NCI-H2107 (cell line): ENCODE measurements around the gene ARHGEF10L.
"Not testable (repeated sequence)": the region's sequence is repeated elsewhere in the genome, so short reads cannot be mapped to it uniquely, and the experiment has no call there.

Experiments used
- DNase-seq: peaks from one replicate; lab custom pipeline; 2025; lab: John Stamatoyannopoulos, UW

The ARHGEF10L gene

GRCh38 chr1:17539477-17540254 is at the start of gene ARHGEF10L:
Gene ARHGEF10L, plus strand, starts transcription at chr1:17539698. Its CDS starts 40,898 bp downstream, at chr1:17580596.
- no peak for DNase-seq

DNA sequence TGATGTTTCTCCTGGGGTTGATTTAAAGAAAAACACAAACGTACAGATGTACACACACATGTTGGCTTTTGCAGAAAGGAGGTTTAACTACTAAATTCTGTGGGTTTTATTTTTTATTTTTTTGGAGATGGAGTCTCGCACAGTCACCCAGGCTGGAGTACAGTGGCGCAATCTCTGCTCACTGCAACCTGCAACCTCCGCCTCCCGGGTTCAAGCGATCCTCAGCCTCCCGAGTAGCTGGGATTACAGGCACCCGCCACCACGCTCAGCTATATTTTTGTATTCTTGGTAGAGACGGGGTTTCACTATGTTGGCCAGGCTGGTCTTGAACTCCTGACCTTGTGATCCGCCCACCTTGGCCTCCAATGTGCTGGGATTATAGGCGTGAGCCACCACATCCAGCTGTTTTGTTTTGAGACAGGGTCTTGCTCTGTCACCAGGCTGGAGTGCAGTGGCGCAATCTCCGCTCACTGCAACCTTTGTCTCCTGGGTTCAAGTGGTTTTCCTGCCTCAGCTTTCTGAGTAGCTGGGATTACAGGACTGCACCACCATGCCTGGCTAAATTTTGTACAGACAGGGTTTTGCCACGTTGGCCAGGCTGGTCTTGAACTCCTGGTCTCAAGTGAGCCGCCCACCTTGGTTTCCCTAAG is 49.6 kb upstream of the ARHGEF10L start:
- DNase-seq = not testable (repeated sequence)

- DNase-seq = not testable (repeated sequence)
These were observed 48.8 kb upstream of the ARHGEF10L start for GRCh38 chr1:17490667-17491066.

DNA sequence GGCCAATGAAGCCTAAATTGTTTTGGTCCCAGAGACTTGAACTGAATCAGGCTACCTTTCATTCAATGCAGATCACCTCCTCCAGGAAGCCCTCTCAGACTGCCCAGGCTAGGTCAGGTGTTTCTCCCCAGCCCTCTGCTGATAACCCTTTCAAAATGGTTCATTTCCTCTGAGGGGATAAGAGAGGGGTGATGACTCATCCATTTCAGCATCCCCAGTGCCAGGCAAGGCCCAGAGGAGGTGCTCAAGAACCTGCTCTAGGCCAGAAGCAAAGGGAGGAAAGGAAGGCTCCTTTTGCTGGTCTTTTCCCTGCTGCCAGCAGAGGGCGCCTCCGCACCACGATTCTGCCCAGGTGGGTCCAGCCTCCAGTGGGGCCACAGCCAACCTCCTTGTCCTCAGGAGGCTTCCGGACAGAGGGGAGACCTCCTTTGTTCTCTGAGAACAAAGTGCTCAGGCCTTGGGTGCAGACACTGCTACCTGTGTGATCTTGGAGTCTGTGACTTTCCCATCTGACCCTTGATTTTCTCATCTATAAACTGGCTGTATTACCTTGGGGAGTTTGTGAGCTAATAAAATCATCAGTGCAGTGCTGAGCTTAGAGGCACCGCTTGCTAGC is 45.3 kb upstream of the ARHGEF10L start:
- no peak for DNase-seq

GRCh38 chr1:17496419-17496818 is 43.1 kb upstream of the ARHGEF10L start:
- no peak for DNase-seq

DNA sequence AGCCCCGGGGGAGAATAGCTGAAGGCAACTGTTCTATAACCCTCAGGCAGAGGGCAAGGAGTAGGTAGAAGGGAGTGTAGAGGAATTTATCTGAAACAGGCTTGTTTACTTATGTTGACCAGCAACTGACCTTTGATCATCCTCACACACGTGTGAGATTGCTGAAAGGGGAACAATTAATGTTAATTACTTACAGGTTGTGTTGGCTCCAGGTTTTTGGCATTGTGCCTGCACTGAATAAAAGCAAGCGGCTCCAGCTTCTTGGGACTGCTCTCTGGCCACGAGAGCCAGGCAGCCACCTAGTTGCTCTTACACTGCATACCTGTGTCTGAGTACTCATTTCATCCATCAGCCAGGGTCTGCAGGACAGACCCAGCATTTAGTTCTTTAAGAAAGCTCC is 41.3 kb upstream of the ARHGEF10L start:
- no peak for DNase-seq

DNA sequence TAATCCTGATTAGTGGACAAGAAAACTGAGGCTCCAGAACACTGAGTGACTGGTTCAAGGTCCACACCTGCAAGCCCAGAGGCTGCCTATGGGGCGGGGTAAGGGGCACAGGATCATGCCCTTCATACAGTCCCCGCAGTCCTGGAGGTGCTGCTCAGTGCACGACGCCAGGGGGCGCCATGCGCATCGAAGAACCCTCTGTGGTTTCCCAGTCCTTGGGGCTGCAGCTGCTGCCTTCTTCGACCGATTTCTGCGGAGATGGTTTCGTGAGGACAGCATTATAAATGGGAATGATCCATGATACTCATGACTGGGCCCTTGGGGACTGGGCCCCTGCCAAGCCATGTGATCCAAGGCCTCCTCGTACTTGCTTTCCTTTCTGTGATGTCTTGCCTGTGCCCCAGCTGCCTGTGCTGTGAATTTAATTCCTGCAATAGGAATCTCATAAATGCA is 37.1 kb upstream of the ARHGEF10L start:
- peak; percentile 38 for DNase-seq

GRCh38 chr1:17503146-17503545 is 36.4 kb upstream of the ARHGEF10L start:
- DNase-seq = no peak

DNA sequence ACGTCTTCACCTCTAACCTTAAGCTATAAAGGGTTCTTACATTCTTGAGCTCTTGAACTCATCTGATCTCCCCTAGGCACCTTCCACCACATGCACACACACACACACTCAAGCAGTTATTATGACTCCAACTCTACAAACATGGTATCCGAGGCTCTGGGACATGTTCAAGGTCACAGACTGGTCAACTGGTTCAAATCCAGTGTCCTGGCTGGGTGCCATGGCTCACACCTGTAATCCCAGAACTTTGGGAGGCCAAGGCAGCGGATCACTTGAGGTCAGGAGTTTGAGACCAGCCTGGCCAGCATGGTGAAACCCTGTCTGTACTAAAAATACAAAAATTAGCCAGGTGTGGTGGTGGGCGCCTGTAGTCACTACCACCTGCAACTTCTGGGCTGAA is 32.3 kb upstream of the ARHGEF10L start:
- DNase-seq = not testable (repeated sequence)

DNA sequence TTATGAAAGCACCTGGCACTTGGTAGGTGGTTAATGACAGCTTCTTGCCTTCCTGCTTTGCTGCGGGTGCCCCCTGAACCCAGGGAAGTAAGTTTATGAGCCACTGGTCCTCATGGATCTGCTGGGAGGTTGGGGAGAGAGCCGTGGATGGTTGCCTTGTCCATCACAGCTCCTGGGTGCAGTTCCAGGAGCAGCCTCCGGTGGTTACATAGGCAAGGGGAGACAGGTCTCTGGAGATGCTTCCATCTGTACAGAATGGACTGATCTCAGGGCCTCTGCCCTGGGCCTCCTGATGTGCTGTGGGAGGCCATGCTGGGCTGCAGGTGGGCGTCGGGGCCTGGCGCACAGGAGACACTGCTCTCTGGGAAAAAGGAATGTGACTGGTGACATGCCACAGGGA is 31.6 kb upstream of the ARHGEF10L start:
- DNase-seq = no peak

GRCh38 chr1:17509363-17509762 is 30.1 kb upstream of the ARHGEF10L start:
- DNase-seq = no peak

DNA sequence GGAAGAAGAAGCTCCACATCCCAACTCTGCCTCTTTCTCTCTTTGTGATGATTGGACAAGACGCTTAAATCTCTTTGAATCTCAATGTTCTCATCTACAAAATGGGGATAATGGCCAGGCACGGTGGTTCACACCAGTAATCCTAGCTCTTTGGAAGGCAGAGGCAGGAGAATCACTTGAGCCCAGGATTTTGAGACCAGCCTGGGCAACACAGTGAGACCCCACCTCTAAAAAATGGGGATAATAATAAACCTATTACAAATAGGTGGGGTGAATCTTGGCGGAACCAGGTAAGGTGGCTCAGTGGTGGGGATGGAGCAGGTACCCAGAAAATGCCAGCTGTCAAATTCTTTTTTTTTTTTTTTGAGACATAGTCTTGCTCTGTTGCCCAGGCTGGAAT is 29.4 kb upstream of the ARHGEF10L start:
- DNase-seq = no peak

- DNase-seq = no peak
These were observed 28.3 kb upstream of the ARHGEF10L start for GRCh38 chr1:17511188-17511587.

GRCh38 chr1:17513131-17513530 is 26.4 kb upstream of the ARHGEF10L start:
- DNase-seq = no peak

DNA sequence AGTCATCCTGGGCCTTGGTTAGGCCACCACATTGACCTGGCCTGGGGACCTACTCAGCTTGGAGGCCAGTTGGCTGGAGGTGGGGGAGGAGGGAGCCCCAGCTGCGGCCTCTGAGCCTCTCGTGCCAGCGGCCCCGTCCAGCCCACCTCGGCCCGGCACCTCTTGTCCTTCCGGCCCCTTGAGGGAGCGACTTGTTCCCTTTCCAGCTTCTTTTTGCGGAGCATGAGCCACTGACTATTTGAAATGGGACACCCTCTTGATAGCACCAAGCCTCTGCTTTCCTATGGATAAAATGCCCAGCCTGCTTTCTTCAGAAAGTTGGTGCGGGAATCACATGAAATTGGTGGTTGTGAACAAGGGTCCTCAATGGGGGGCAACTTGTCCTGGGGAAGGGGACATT is 24.7 kb upstream of the ARHGEF10L start:
- DNase-seq = no peak

- DNase-seq = no peak
These were observed 23.6 kb upstream of the ARHGEF10L start for GRCh38 chr1:17515902-17516301.

DNA sequence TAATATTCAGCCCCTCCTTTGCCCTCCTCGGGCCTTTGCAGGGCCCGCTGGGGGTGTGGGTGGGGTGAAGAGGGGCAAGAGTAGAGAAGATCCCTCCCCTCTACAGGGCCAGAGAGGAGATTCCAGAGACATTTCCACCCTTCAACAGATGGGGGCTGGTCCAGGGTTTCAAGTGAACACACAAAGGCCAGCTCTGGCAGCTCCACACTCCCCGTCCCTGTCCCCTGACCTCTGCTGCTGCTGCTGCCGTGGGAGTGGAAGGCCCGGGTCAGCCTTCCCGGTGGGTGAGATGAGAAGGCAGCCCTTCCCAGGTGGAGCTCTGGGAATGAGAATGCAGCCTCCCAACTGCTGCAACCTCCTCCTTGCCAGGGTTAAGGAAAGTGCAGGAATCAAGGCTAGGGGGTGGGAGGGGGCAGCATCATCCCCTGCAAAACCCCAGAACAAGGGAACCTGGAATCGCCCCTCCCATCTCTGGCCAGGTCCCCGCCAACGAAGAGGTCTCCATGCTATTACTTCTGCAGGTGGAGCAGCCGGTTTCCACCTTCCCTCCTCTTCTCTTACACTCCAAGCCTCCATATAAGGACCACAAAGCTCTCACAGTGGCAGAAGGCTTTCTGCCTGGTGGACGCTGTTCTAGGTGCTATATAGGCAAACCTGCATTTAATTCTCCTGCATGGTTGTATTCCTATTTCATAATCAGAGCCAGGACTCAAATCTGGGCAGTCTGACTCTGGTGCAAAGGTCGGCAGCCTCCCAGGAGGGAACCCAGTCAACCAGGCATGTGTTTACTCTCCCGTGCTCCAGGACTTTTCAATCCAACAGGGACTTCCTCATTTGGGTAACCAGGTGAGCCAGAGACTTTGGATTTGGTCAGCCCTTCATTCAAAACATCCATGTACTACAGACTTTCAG is 22.9 kb upstream of the ARHGEF10L start:
- DNase-seq = no peak

DNA sequence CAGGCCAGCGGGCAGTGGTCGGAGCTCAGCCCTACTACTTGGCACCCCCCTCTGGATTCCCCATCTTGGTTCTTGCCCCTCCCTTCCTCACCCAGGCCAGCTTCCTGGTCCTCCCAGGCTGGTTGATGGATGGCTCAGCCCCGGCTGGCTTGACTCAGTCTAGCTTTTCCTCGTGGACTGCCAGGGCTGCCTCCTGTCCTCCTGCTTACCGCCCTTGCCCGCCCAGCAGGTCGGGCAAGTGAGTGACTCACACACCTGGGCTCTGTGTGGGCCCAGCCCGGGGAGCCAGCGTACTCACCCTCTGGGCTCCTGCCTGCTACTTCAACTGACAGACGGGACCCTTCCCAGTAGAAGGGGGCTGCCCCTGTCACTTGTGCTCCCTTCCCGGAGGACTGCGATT is 19.5 kb upstream of the ARHGEF10L start:
- DNase-seq = no peak

DNA sequence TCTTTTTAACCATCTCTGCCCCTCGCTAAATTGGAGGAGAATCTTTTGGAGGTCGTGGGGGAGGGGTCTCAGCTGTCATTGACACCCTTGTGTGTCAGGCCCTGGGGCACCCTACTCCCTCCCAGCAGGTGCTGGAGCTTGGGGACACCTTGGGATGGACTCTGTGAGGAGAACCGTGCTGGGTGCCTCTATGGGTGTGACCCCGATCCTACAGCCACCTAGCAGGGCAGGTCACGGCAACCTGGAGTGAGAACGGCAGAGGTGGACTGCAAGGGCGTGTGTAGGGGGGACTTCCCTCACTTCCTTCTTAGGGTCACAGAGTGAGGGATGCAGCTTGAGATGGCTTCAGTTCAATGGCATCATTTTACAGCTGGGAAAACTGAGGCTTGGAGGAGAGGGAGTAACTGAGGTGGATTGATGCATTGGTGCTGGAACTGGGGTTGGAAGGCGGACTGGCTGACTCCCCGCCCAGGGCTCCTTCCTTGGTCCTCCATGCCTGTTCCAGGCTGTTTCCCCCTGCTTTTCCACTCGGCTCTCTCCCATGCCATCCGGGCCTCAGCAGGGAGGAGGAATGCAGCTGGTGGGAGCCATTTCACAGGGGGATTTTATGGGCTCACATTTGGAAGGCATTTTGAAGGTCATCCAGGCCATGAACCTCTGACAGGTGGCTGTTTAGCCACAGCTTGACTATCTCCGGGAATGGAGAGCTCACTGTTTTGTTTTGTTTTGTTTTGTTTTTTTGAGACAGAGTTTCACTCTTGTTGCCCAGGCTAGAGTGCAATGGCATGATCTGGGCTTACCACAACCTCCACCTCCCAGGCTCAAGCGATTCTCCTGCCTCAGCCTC is 18.8 kb upstream of the ARHGEF10L start:
- DNase-seq = no peak

DNA sequence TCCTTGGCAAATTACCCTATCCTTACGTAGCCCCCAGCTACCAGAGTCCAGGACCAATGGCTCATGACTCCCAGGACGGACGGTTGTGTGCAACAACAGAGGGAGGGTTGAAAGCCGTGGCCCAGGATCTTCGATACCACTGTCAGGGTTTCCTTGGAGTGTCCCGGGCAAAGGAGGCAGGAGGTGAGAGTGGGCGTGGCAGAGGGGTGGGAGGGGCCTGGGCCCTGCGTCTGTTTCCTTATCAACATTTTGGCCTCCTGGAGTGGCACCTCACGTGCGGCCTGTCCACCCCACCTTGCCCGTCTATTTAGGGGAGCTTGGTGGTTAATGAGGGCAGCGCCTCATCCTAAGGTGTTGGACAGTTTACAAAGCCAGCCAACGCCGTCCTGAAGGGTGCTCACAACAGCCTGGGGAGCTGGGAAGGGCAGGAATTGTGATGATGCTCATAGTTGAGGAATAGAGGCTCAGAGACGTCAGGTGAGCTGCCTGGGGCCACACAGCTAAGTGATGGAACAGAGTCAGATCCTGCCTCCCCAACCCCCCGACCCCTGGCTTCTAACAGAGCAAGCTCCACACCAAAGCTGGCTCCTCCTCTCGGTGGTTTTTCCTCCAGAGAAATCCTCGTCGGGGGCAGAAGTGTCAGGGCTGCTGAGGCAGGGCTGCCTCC is 17.4 kb upstream of the ARHGEF10L start:
- no peak for DNase-seq
